HG02623 (cell line): ENCODE data around the gene FBXO38.
"Not testable (repeated sequence)": the region's sequence is repeated elsewhere in the genome, so short reads cannot be mapped to it uniquely, and the experiment has no call there.

Experiments
- ATAC-seq: cut with Tn5 transposase; IDR thresholded peaks from one replicate; pipeline ENCODE4 v1.9.1; 2021; ENCODE audit warnings: moderate library complexity; ENCODE audit not compliant: unreplicated experiment

The FBXO38 gene

GRCh38 chr5:148427370-148428042 is 43.7 kb downstream of the FBXO38 start:
- no peak for ATAC-seq

DNA sequence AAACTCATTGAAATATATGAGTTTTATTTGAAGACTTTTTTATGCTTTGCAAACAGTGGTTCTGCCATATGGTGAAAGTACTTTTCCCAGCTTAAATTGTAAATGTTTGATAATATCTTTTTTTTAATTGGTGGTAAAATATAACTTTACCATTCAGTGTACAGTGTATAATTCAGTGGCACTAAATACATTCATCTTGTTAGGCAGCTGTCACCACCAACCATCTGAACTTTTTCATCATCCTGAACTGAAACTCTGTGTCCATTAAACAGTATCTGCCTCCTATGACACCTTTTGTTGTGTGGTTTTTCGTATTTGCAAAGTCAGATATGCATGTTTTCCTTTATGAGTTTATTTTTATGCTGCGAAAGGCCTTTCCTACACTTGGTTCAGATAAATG is 45.1 kb downstream of the FBXO38 start:
- ATAC-seq = no peak

DNA sequence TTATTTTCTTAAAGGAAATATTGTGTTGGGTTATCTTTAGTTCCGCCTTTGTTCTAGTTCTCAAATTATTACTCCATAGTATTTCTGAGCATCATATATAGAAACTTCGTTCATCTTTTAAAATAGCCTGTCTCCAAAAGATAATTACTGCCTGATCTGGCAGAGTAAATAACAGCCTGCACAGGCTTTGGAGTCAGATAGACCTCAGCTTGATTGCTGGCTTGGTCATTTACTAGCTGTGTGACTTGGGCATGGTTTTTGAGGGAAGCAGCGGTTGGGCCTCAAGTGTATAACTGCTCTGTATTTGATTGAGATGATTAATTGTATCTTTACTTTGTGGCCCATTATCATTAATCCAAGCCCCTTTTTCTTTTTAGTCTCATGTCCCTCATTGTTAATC is 50.1 kb downstream of the FBXO38 start:
- no peak for ATAC-seq

- ATAC-seq = no peak
Measured at GRCh38 chr5:148436029-148436428, 52.3 kb downstream of the FBXO38 start.

- ATAC-seq = no peak
Measured at GRCh38 chr5:148437249-148437648, 53.5 kb downstream of the FBXO38 start.

DNA sequence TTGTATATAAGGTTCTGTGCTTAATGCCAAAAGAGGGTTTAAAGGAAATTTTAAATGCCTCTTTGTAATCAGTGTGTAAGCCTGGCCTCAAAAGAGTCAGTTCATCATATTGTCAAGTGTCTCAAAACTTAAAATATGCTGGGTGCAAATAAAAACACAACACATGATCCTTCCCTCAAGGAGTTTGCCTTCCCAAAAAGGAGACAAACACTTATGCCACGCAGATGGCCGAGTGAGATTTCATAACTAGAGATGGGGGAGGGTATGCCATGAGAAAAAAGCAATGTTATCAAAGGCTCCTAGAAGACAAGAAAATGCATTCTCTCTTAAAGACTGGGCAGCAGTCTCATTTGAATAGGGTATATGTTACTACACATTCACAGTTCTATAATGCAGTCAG is 55.2 kb downstream of the FBXO38 start:
- no peak for ATAC-seq

GRCh38 chr5:148443241-148443640 is 59.5 kb downstream of the FBXO38 start:
- no peak for ATAC-seq

DNA sequence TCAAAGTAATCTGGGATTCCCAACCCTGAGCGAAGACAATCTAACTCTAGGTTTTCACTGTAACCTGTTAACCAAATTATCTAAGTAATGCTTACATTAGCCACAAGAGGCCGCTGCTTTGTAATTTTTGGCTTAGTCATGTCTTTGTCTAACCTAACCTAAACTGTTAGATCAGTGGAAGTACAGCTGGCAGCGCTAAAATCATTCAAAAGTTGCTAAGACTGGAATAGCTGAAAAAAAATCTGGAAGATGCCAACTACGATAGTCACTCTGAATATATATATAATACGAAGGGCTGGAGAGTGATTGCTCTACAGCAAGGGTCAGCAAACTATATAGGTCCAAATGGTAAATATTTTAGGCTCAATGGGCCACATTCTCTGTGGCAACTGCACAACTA is 60.2 kb downstream of the FBXO38 start:
- ATAC-seq = peak; percentile 93

- ATAC-seq = no peak
Measured at GRCh38 chr5:148445578-148445977, 61.8 kb downstream of the FBXO38 start.

- ATAC-seq = no peak
Measured at GRCh38 chr5:148446611-148447010, 62.9 kb downstream of the FBXO38 start.

GRCh38 chr5:148452499-148453193 is 68.9 kb downstream of the FBXO38 start:
- no peak for ATAC-seq

- ATAC-seq = no peak
Measured at GRCh38 chr5:148454576-148454975, 70.8 kb downstream of the FBXO38 start.

- ATAC-seq = no peak
Measured at GRCh38 chr5:148455185-148455584, 71.4 kb downstream of the FBXO38 start.

- ATAC-seq = peak; percentile 65
Measured at GRCh38 chr5:148457183-148457620, 73.4 kb downstream of the FBXO38 start.

GRCh38 chr5:148458036-148458888 is 74.5 kb downstream of the FBXO38 start:
- ATAC-seq = no peak

DNA sequence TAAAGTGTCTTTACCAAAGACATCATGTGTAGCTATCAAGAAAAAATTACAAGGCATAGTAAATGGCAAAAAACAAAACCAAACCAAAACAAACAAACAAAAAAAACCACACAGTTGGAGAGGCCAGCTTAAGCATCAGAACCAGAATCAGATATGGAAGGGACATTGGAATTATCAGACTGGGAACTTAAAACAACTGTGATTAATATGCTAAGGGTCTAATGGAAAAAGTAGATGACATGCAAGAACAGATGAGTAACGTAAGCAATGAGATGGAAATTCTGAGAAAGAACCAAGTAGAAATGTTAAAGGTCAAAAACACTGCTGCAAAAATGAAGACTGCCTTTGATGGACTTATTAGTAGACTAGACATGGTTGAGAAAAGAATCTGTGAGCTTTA is 75.9 kb downstream of the FBXO38 start:
- no peak for ATAC-seq

GRCh38 chr5:148465381-148466235 is 81.8 kb downstream of the FBXO38 start:
- no peak for ATAC-seq

DNA sequence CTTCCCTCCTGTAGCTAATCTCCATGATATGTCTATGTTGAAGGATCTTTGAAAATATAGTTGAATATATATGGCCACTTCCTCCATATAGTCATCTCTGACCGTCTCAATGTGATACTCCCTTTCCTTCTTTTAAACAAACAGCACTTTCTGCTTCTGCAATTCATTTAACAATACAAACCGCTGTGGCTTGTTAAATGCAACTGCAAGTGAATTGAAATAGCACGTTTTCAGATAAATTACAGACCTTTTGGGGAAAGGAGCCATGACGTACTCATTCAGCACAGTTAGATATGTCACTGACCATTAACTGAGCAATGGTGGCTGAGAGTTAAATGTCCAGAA is 82.5 kb downstream of the FBXO38 start:
- ATAC-seq = no peak

DNA sequence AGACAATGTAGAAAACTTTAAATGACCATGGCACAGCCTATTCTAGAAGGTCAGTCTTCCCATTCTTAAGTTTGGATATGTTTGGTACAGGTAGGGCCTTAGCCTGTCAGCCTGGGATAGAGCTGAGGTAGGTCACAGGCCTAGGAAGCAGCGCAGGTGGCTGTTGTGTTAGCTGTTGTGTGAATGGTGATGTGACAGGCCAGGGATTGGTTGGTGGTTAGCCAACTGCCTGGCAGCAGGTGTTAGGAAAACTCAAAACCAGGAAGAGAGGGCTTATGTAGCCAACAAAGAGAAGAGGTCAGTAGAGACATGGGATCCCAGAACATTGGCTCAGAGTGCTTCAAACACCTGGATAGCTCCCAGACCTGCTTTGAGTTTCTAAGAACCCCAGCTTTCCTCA is 84.2 kb downstream of the FBXO38 start:
- ATAC-seq = no peak

- not testable (repeated sequence) for ATAC-seq
Measured at GRCh38 chr5:148468746-148469145, 85.0 kb downstream of the FBXO38 start.

DNA sequence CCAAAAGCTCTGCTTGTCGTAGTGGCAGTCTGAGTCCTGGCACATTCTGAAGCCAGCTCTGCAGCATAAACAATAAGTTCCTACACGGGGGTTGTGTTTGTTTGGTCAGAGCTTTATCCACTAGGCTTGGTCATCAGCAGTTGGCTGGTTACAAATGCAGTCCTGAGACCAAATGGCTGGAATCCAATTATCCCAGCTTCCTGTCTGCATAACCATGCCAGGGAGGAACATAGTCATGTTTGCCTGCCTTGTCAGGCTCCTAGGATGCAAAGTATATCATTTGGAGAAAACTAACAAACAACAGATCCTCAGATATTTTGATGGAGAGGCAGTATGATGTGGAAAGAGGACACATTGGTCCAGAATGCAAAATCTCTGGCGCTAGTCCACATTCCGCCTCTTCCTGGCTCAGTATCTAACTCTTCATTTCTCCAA is 85.8 kb downstream of the FBXO38 start:
- ATAC-seq = no peak
